SK-N-SH (cell line): ENCODE results near the gene C19orf67. TPM values are rescaled to one million over a fixed set of nuclear protein-coding genes. Genes with fewer than 3 reads are reported as not detected.
"Not testable (repeated sequence)": the region's sequence is repeated elsewhere in the genome, so short reads cannot be mapped to it uniquely, and the experiment has no call there.

Experiments
- CTCF ChIA-PET: fragments of 300-600, 350-600 bp; formaldehyde crosslinking; extraction: SDS; loops from one replicate; lab custom pipeline; 2021; lab: Yijun Ruan, JAX
- POLR2A ChIA-PET: fragments of 350-600 bp; sonication (Branson Sonifier 250); formaldehyde crosslinking; extraction: SDS; loops from one replicate; lab custom pipeline; 2020; ENCODE audit warnings: antibody characterized with exemption, inconsistent platforms; lab: Yijun Ruan, JAX
- DNase-seq: peaks from one replicate; pipeline ENCODE4 v3.0.0; 2012
- H2AFZ ChIP-seq: fragments of 200-600 bp; sonication (generic); 2 replicates; pipeline ENCODE4 v1.8.1; 2016; ENCODE audit warnings: antibody characterized with exemption, mild to moderate bottlenecking, low read depth
- H3F3A ChIP-seq: fragments of 200-600 bp; sonication (generic); replicated peaks from 2 replicates; pipeline ENCODE3; 2016; ENCODE audit warnings: antibody characterized with exemption, mild to moderate bottlenecking; ENCODE audit not compliant: insufficient read depth
- H3K27ac ChIP-seq, 2 experiments: fragments of 200-500 bp in 1 of 2; fragments of 200-600 bp in 1 of 2; sonication (Bioruptor generic) in 1 of 2; sonication (generic), shearing (Covaris generic) in 1 of 2; 2 replicates each; pipeline versions ENCODE4 v1.5.1 to v1.6.1; 2014 to 2016; ENCODE audit warnings: low read depth in 2 of 2, inconsistent platforms in 1 of 2, low read length in 1 of 2, mild to moderate bottlenecking in 1 of 2, mixed read lengths in 1 of 2
- H3K27me3 ChIP-seq: fragments of 200-600 bp; sonication (generic), shearing (Covaris generic); 2 replicates; pipeline ENCODE4 v1.6.1; 2016; ENCODE audit warnings: mixed run types; ENCODE audit not compliant: insufficient read depth
- H3K36me3 ChIP-seq, 2 experiments: fragments of 200-500 bp in 1 of 2; fragments of 200-600 bp in 1 of 2; sonication (Bioruptor generic) in 1 of 2; sonication (generic) in 1 of 2; replicated peaks in 1 of 2; 2 replicates each; pipeline versions ENCODE3 to v1.5.1; 2014 to 2016; ENCODE audit warnings: low read length in 1 of 2, mild to moderate bottlenecking in 1 of 2; ENCODE audit not compliant: insufficient read depth in 2 of 2, control insufficient read depth in 1 of 2
- H3K4me1 ChIP-seq, 2 experiments: fragments of 200-500 bp in 1 of 2; fragments of 200-600 bp in 1 of 2; sonication (Bioruptor generic) in 1 of 2; sonication (generic), shearing (Covaris generic) in 1 of 2; 2 replicates each; pipeline versions ENCODE4 v1.5.1 to v1.6.1; 2014 to 2016; ENCODE audit warnings: low read depth in 1 of 2, low read length in 1 of 2, mixed run types in 1 of 2; ENCODE audit not compliant: insufficient read depth in 2 of 2, control insufficient read depth in 1 of 2
- H3K4me2 ChIP-seq: fragments of 200-600 bp; sonication (generic), shearing (Covaris generic); 2 replicates; pipeline ENCODE4 v1.6.1; 2017; ENCODE audit warnings: mixed run types
- H3K4me3 ChIP-seq, 2 experiments: fragments of 200-500 bp in 1 of 2; fragments of 200-600 bp in 1 of 2; sonication (Bioruptor generic) in 1 of 2; sonication (generic), shearing (Covaris generic) in 1 of 2; 2 replicates each; pipeline versions ENCODE4 v1.5.1 to v1.8.1; 2014 to 2016; ENCODE audit warnings: low read depth in 2 of 2, inconsistent platforms in 1 of 2, low read length in 1 of 2, mild to moderate bottlenecking in 1 of 2, mixed read lengths in 1 of 2, moderate library complexity in 1 of 2
- H3K79me2 ChIP-seq: fragments of 200-600 bp; sonication (generic); 2 replicates; pipeline ENCODE4 v1.8.1; 2017; ENCODE audit warnings: mild to moderate bottlenecking; ENCODE audit not compliant: insufficient read depth
- H3K9ac ChIP-seq: fragments of 200-600 bp; sonication (generic); 2 replicates; pipeline ENCODE4 v1.6.1; 2017; ENCODE audit warnings: mixed run types
- H3K9me2 ChIP-seq: fragments of 200-600 bp; sonication (generic); 2 replicates; pipeline ENCODE4 v1.6.1; 2017; ENCODE audit warnings: mixed run types
- H3K9me3 ChIP-seq: fragments of 200-600 bp; sonication (generic); 2 replicates; pipeline ENCODE4 v1.6.1; 2017; ENCODE audit warnings: mixed run types, mild to moderate bottlenecking, moderate library complexity
- H4K20me1 ChIP-seq: fragments of 200-600 bp; sonication (generic); 2 replicates; pipeline ENCODE4 v1.6.1; 2017; ENCODE audit warnings: mild to moderate bottlenecking, mixed run types; ENCODE audit not compliant: insufficient read depth
- EP300 ChIP-seq, 2 experiments: IDR thresholded peaks; 2 replicates each; pipeline versions ENCODE4 v1.4.0 to v1.6.1; 2012; ENCODE audit warnings: borderline replicate concordance in 1 of 2, low read depth in 1 of 2, low read length in 1 of 2
- GATA2 ChIP-seq: sonication (generic); formaldehyde crosslinking; IDR thresholded peaks from 2 replicates; pipeline ENCODE4 v1.5.0; 2020; ENCODE audit warnings: mild to moderate bottlenecking, missing genetic modification reagents
- MXI1 ChIP-seq: IDR thresholded peaks from 2 replicates; pipeline ENCODE4 v1.6.1; 2012; ENCODE audit warnings: mild to moderate bottlenecking, low read depth, low read length, improper control_type of control experiment
- POLR2AphosphoS5 ChIP-seq: IDR thresholded peaks from 2 replicates; pipeline ENCODE4 v1.6.1; 2012; ENCODE audit warnings: low read depth, low read length
- RAD21 ChIP-seq: IDR thresholded peaks from 2 replicates; pipeline ENCODE4 v1.6.1; 2012; ENCODE audit warnings: mild to moderate bottlenecking, low read length
- REST ChIP-seq: IDR thresholded peaks from 2 replicates; pipeline ENCODE4 v1.6.1; 2012; ENCODE audit warnings: mild to moderate bottlenecking, low read depth, low read length, moderate library complexity
- RFX5 ChIP-seq: IDR thresholded peaks from 2 replicates; pipeline ENCODE4 v1.6.1; 2012; ENCODE audit warnings: mild to moderate bottlenecking, improper control_type of control experiment, low read length
- SMC3 ChIP-seq: IDR thresholded peaks from 2 replicates; pipeline ENCODE4 v1.6.1; 2012; ENCODE audit warnings: low read depth, low read length, improper control_type of control experiment
- TCF12 ChIP-seq: IDR thresholded peaks from 2 replicates; pipeline ENCODE4 v1.4.0; 2012
- TEAD4 ChIP-seq: IDR thresholded peaks from 2 replicates; pipeline ENCODE4 v1.4.0; 2012; ENCODE audit warnings: mild to moderate bottlenecking, borderline replicate concordance; ENCODE audit not compliant: insufficient read depth
- USF2 ChIP-seq: fragments of 150-350 bp; IDR thresholded peaks from 2 replicates; pipeline ENCODE4 v1.6.1; 2017; ENCODE audit warnings: antibody characterized with exemption, low read length, low read depth, borderline replicate concordance
- WGBS: methylation state at CpG from one replicate; pipeline ENCODE4 v1.1.6; 2017; ENCODE audit warnings: low lambda C conversion rate; 5-methylcytosine and 5-hydroxymethylcytosine counted together
- polyA plus RNA-seq, 3 experiments: library from polyadenylated mRNA; depleted of rRNA; stranded (reverse); fragments of >200 nt; gene quantifications; 2 replicates each; pipeline ENCODE4 v1.2.3, GENCODE V29; 2012
- TF ChIP-seq, protein P1 (sequence below): fragments of 150-350 bp; IDR thresholded peaks from 2 replicates; pipeline ENCODE4 v1.6.1; 2016; ENCODE audit warnings: mild to moderate bottlenecking, low read depth, low read length
- TF ChIP-seq, protein P2 (sequence below): IDR thresholded peaks from 2 replicates; pipeline ENCODE4 v1.4.0; 2012; ENCODE audit warnings: low read depth, borderline replicate concordance
- TF ChIP-seq, protein P3 (sequence below): fragments of 200-600 bp; sonication (generic); IDR thresholded peaks from 2 replicates; pipeline ENCODE4 v1.6.1; 2017; ENCODE audit warnings: antibody characterized with exemption, mild to moderate bottlenecking, moderate library complexity

The C19orf67 gene
- polyA plus RNA-seq, 1 of the 3 experiments (the other 2 are of a cell fraction): not detected

GRCh38 chr19:14048443-14049153 lies 37.0 kb downstream of the C19orf67 start:
- no peak overlapping the region for H3K27ac ChIP-seq
- no peaks in the 10 kb centered on the region for H3K4me1 ChIP-seq
- H3K4me3 ChIP-seq: no peak overlapping the region
- POLR2A ChIA-PET: interaction anchor here (0.7 to 1.2 kb wide), 3 partner anchors 9 to 167 kb away, joined by 3 read pairs; partner anchors contain the start of gene IL27RA
- H3K36me3 ChIP-seq: no peaks in the 10 kb centered on the region
- TF ChIP-seq MXI1: no peak
- TF ChIP-seq REST: no peak
- no peak for TF ChIP-seq GATA2 (CRISPR knock-in tag)
- TF ChIP-seq, protein P1, sequence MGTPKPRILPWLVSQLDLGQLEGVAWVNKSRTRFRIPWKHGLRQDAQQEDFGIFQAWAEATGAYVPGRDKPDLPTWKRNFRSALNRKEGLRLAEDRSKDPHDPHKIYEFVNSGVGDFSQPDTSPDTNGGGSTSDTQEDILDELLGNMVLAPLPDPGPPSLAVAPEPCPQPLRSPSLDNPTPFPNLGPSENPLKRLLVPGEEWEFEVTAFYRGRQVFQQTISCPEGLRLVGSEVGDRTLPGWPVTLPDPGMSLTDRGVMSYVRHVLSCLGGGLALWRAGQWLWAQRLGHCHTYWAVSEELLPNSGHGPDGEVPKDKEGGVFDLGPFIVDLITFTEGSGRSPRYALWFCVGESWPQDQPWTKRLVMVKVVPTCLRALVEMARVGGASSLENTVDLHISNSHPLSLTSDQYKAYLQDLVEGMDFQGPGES: no peak
- no peak for TF ChIP-seq POLR2AphosphoS5
- no peak for TF ChIP-seq USF2
- no peak for TF ChIP-seq RFX5
- TF ChIP-seq TEAD4: no peak
- peak; percentile 31; the same call in 1 of the 2 replicates for TF ChIP-seq SMC3
- TF ChIP-seq RAD21: peak; percentile 52
- TF ChIP-seq, protein P2, sequence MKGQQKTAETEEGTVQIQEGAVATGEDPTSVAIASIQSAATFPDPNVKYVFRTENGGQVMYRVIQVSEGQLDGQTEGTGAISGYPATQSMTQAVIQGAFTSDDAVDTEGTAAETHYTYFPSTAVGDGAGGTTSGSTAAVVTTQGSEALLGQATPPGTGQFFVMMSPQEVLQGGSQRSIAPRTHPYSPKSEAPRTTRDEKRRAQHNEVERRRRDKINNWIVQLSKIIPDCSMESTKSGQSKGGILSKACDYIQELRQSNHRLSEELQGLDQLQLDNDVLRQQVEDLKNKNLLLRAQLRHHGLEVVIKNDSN: no peak
- TF ChIP-seq TCF12: no peak
- TF ChIP-seq, protein P3, sequence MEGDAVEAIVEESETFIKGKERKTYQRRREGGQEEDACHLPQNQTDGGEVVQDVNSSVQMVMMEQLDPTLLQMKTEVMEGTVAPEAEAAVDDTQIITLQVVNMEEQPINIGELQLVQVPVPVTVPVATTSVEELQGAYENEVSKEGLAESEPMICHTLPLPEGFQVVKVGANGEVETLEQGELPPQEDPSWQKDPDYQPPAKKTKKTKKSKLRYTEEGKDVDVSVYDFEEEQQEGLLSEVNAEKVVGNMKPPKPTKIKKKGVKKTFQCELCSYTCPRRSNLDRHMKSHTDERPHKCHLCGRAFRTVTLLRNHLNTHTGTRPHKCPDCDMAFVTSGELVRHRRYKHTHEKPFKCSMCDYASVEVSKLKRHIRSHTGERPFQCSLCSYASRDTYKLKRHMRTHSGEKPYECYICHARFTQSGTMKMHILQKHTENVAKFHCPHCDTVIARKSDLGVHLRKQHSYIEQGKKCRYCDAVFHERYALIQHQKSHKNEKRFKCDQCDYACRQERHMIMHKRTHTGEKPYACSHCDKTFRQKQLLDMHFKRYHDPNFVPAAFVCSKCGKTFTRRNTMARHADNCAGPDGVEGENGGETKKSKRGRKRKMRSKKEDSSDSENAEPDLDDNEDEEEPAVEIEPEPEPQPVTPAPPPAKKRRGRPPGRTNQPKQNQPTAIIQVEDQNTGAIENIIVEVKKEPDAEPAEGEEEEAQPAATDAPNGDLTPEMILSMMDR: peak; percentile 79
- TF ChIP-seq EP300 (IDR thresholded peaks at IDR 0.05; ENCODE audit: borderline replicate concordance in 1 of 2, low read depth in 1 of 2, low read length in 1 of 2): no peak
- H3K9me3 ChIP-seq: no peaks in the 10 kb centered on the region
- H3K9ac ChIP-seq: no peak overlapping the region
- H3K9me2 ChIP-seq: no peaks in the 10 kb centered on the region
- H3K79me2 ChIP-seq: no peaks in the 10 kb centered on the region
- H4K20me1 ChIP-seq: no peaks in the 10 kb centered on the region
- no peak overlapping the region for H3K4me2 ChIP-seq
- DNase-seq: peak; percentile 83
- CTCF ChIA-PET: interaction anchor here (0.6 to 4.5 kb wide), 19 partner anchors 11 to 168 kb away, joined by 3 to 34 read pairs (median 3); partner anchors contain the start of genes IL27RA and MISP3
- H3K27me3 ChIP-seq: no peaks in the 10 kb centered on the region
- no peaks in the 10 kb centered on the region for H3F3A ChIP-seq
- 80% methylated on average over 8 of the region's 8 CpGs for WGBS
- H2AFZ ChIP-seq: no peak overlapping the region

GRCh38 chr19:14047866-14048265 lies 37.7 kb downstream of the C19orf67 start:
- H3K36me3 ChIP-seq, H3K4me1 ChIP-seq, H3K79me2 ChIP-seq, H3K9me3 ChIP-seq, H4K20me1 ChIP-seq, H3K4me2 ChIP-seq, DNase-seq, H3K9me2 ChIP-seq, H3K9ac ChIP-seq, H3F3A ChIP-seq, H3K27ac ChIP-seq, H2AFZ ChIP-seq, H3K27me3 ChIP-seq, H3K4me3 ChIP-seq: not testable (repeated sequence)
- WGBS: 97% methylated on average over 10 of the region's 10 CpGs
- POLR2A ChIA-PET: interaction anchor here (1.2 kb wide), 1 partner anchor 9 kb away, joined by 3 read pairs; no protein-coding TSS in a partner anchor
- CTCF ChIA-PET: interaction anchor here (0.6 to 4.5 kb wide), 19 partner anchors 11 to 1067 kb away, joined by 3 to 34 read pairs (median 3); partner anchors contain the start of genes IL27RA and MISP3
